Natural killer cell treated with Interleukin-12 subunit alpha and Interleukin-12 subunit beta and Interleukin-15 and Interleukin-18, amount 100 ng/mL, for 72 hours (primary cell): ENCODE measurements around the gene KRT79. TPM values are rescaled to one million over a fixed set of nuclear protein-coding genes. Genes with fewer than 3 reads are reported as not detected.
"Not testable (repeated sequence)": the region's sequence is repeated elsewhere in the genome, so short reads cannot be mapped to it uniquely, and the experiment has no call there.

Experiments
- ATAC-seq, 2 donors: fragments of 150-1000 bp; cut with Tn5 transposase in 1 of 2; sonication (Bioruptor Pico), chemical (Tn5 transposase) in 1 of 2; 2 replicates each; pipeline ENCODE4 v1.10.0; 2021
- DNase-seq: peaks from one replicate; pipeline ENCODE4 v3.0.0; 2022; ENCODE audit warnings: low spot score
- H3K27ac Mint-ChIP-seq, 2 donors: 1 replicate in 1 of 2; 2 replicates in 1 of 2; pipeline ENCODE4 v1.8.0; 2022; ENCODE audit warnings: mixed read lengths in 2 of 2, mild to moderate bottlenecking in 1 of 2, moderate library complexity in 1 of 2
- H3K27me3 Mint-ChIP-seq, 2 donors: 1 replicate in 1 of 2; 2 replicates in 1 of 2; pipeline ENCODE4 v1.8.0; 2022; ENCODE audit warnings: mixed read lengths in 2 of 2
- H3K36me3 Mint-ChIP-seq: one replicate; pipeline ENCODE4 v1.8.0; 2022; ENCODE audit warnings: mixed read lengths
- H3K4me1 Mint-ChIP-seq, 2 donors: 1 replicate in 1 of 2; 2 replicates in 1 of 2; pipeline ENCODE4 v1.8.0; 2022; ENCODE audit warnings: low read depth in 2 of 2, mixed read lengths in 2 of 2, mild to moderate bottlenecking in 1 of 2
- H3K4me3 Mint-ChIP-seq: one replicate; pipeline ENCODE4 v1.8.0; 2022; ENCODE audit warnings: mixed read lengths
- H3K9me3 Mint-ChIP-seq: 2 replicates; pipeline ENCODE4 v1.8.0; 2022; ENCODE audit warnings: mixed read lengths
- total RNA-seq, 2 donors: library from RNA; stranded (reverse); gene quantifications; one replicate each; pipeline ENCODE4 v1.2.3, GENCODE V29; 2022

Gene KRT79
- total RNA-seq, 2 donors from 2014 or later, result not detected

GRCh38 chr12:52870361-52871290 lies 36.5 kb upstream of the KRT79 start:
- Mint-ChIP-seq H3K27ac (no peak overlapping the region), H3K9me3 (no peaks in the 10 kb centered on the region), H3K4me3 (no peak overlapping the region), H3K27me3 (peaks cover 0 to 4% of the 10 kb centered on the region in 2 donors), H3K36me3 (no peaks in the 10 kb centered on the region), H3K4me1 (peaks cover 24 to 26% of the 10 kb centered on the region in 2 donors)
- peak; percentile 78 for DNase-seq
- peak; percentile 62 to 74 for ATAC-seq

GRCh38 chr12:52867642-52868041 lies 33.5 kb upstream of the KRT79 start:
- H3K27me3 Mint-ChIP-seq, result no peaks in the 10 kb centered on the region
- peaks cover 6 to 11% of the 10 kb centered on the region in 2 donors for H3K4me1 Mint-ChIP-seq
- no peak for DNase-seq
- no peaks in the 10 kb centered on the region for H3K9me3 Mint-ChIP-seq
- H3K27ac Mint-ChIP-seq, result no peak overlapping the region
- no peak for ATAC-seq
- no peak overlapping the region for H3K4me3 Mint-ChIP-seq
- no peaks in the 10 kb centered on the region for H3K36me3 Mint-ChIP-seq

- H3K4me3 Mint-ChIP-seq, result no peak overlapping the region
- no peak for ATAC-seq
- H3K27ac Mint-ChIP-seq, result no peak overlapping the region
- H3K36me3 Mint-ChIP-seq, result no peaks in the 10 kb centered on the region
- DNase-seq, result no peak
- no peaks in the 10 kb centered on the region for H3K9me3 Mint-ChIP-seq
- H3K4me1 Mint-ChIP-seq, result peaks cover 5 to 11% of the 10 kb centered on the region in 2 donors
- H3K27me3 Mint-ChIP-seq, result no peaks in the 10 kb centered on the region
These were observed 33.0 kb upstream of the KRT79 start for GRCh38 chr12:52867152-52867551.

- no peak for ATAC-seq
- Mint-ChIP-seq H3K9me3 (no peaks in the 10 kb centered on the region), H3K4me3 (no peak overlapping the region), H3K36me3 (no peaks in the 10 kb centered on the region), H3K4me1 (peaks cover 5 to 7% of the 10 kb centered on the region in 2 donors), H3K27me3 (no peaks in the 10 kb centered on the region), H3K27ac (no peak overlapping the region)
- DNase-seq, result no peak
These were observed 31.2 kb upstream of the KRT79 start for GRCh38 chr12:52865090-52865944.

GRCh38 chr12:52862023-52862422 lies 27.9 kb upstream of the KRT79 start:
- no peak overlapping the region for H3K27ac Mint-ChIP-seq
- no peaks in the 10 kb centered on the region for H3K9me3 Mint-ChIP-seq
- no peak for ATAC-seq
- H3K27me3 Mint-ChIP-seq, result no peaks in the 10 kb centered on the region
- peaks cover 0 to 3% of the 10 kb centered on the region in 2 donors for H3K4me1 Mint-ChIP-seq
- no peak overlapping the region for H3K4me3 Mint-ChIP-seq
- no peaks in the 10 kb centered on the region for H3K36me3 Mint-ChIP-seq
- DNase-seq, result no peak

- Mint-ChIP-seq H3K9me3 (no peaks in the 10 kb centered on the region), H3K27ac (no peak overlapping the region), H3K27me3 (no peaks in the 10 kb centered on the region), H3K36me3 (no peaks in the 10 kb centered on the region), H3K4me1 (peaks cover 0 to 3% of the 10 kb centered on the region in 2 donors), H3K4me3 (no peak overlapping the region)
- ATAC-seq, result no peak
- no peak for DNase-seq
These were observed 27.4 kb upstream of the KRT79 start for GRCh38 chr12:52861511-52861910.

GRCh38 chr12:52860102-52860823 lies 26.2 kb upstream of the KRT79 start:
- H3K27ac Mint-ChIP-seq, result no peak overlapping the region
- peaks cover 0 to under 1% of the 10 kb centered on the region in 2 donors for H3K27me3 Mint-ChIP-seq
- DNase-seq (no peak), ATAC-seq (no peak)
- no peak overlapping the region for H3K4me3 Mint-ChIP-seq
- peaks cover 0 to 3% of the 10 kb centered on the region in 2 donors for H3K4me1 Mint-ChIP-seq
- H3K36me3 Mint-ChIP-seq, result no peaks in the 10 kb centered on the region
- no peaks in the 10 kb centered on the region for H3K9me3 Mint-ChIP-seq

GRCh38 chr12:52857500-52857899 lies 23.4 kb upstream of the KRT79 start:
- no peak for ATAC-seq
- Mint-ChIP-seq H3K9me3 (no peaks in the 10 kb centered on the region), H3K4me1 (peaks cover 0 to 6% of the 10 kb centered on the region in 2 donors), H3K36me3 (no peaks in the 10 kb centered on the region), H3K27me3 (peaks cover 8 to 9% of the 10 kb centered on the region in 2 donors), H3K27ac (no peak overlapping the region), H3K4me3 (no peak overlapping the region)
- no peak for DNase-seq

GRCh38 chr12:52856787-52857186 lies 22.7 kb upstream of the KRT79 start:
- H3K27ac Mint-ChIP-seq, result no peak overlapping the region
- no peaks in the 10 kb centered on the region for H3K36me3 Mint-ChIP-seq
- ATAC-seq, result no peak
- no peaks in the 10 kb centered on the region for H3K9me3 Mint-ChIP-seq
- peaks cover 8 to 9% of the 10 kb centered on the region in 2 donors for H3K27me3 Mint-ChIP-seq
- no peak overlapping the region for H3K4me3 Mint-ChIP-seq
- H3K4me1 Mint-ChIP-seq, result peaks cover 0 to 6% of the 10 kb centered on the region in 2 donors
- no peak for DNase-seq

GRCh38 chr12:52856077-52856476 lies 22.0 kb upstream of the KRT79 start:
- not testable (repeated sequence) for H3K9me3 Mint-ChIP-seq

GRCh38 chr12:52851787-52852186 lies 17.7 kb upstream of the KRT79 start:
- Mint-ChIP-seq H3K4me1 (peaks cover 0 to 8% of the 10 kb centered on the region in 2 donors), H3K27me3 (peaks cover 8 to 13% of the 10 kb centered on the region in 2 donors)

More at GRCh38 chr12:52856077-52856476, 22.0 kb upstream of the KRT79 start:
- DNase-seq, H3K36me3 Mint-ChIP-seq, H3K27me3 Mint-ChIP-seq, H3K27ac Mint-ChIP-seq, H3K4me3 Mint-ChIP-seq, H3K4me1 Mint-ChIP-seq, ATAC-seq: not testable (repeated sequence)

GRCh38 chr12:52850681-52851080 lies 16.6 kb upstream of the KRT79 start:
- H3K4me3 Mint-ChIP-seq, result no peak overlapping the region
- H3K36me3 Mint-ChIP-seq, result no peaks in the 10 kb centered on the region
- no peak for ATAC-seq
- peaks cover 8 to 13% of the 10 kb centered on the region in 2 donors for H3K27me3 Mint-ChIP-seq
- H3K4me1 Mint-ChIP-seq, result peaks cover 0 to 10% of the 10 kb centered on the region in 2 donors
- H3K9me3 Mint-ChIP-seq, result no peaks in the 10 kb centered on the region
- DNase-seq, result no peak
- no peak overlapping the region for H3K27ac Mint-ChIP-seq

More at GRCh38 chr12:52851787-52852186, 17.7 kb upstream of the KRT79 start:
- ATAC-seq, result no peak
- Mint-ChIP-seq H3K27ac (no peak overlapping the region), H3K4me3 (no peak overlapping the region), H3K9me3 (no peaks in the 10 kb centered on the region), H3K36me3 (no peaks in the 10 kb centered on the region)
- DNase-seq, result no peak

- Mint-ChIP-seq H3K27me3 (peaks cover 8 to 9% of the 10 kb centered on the region in 2 donors), H3K4me3 (no peak overlapping the region), H3K27ac (no peak overlapping the region), H3K9me3 (no peaks in the 10 kb centered on the region), H3K36me3 (no peaks in the 10 kb centered on the region), H3K4me1 (peaks cover 0 to 14% of the 10 kb centered on the region in 2 donors)
- DNase-seq (no peak), ATAC-seq (no peak)
These were observed 15.4 kb upstream of the KRT79 start for GRCh38 chr12:52849511-52849910.
